ENCODE data around the gene HDAC10.

GRCh38 chr22:50300620-50301257, 49.7 kb upstream of the HDAC10 start:
- TF ChIP-seq TCF12 (IDR thresholded peaks at IDR 0.05; ENCODE audit: low read depth) (no peak), TAF1 (IDR thresholded peaks at IDR 0.05; ENCODE audit: low read depth) (no peak)
